IMR-90 (cell line): ENCODE results near the gene SCN8A. TPM values are rescaled to one million over a fixed set of nuclear protein-coding genes. Genes with fewer than 3 reads are reported as not detected.

Experiments
- ATAC-seq: fragments of 200-7000 bp; cut with Tn5 transposase; 2 replicates; pipeline ENCODE4 v1.9.1; 2020; ENCODE audit warnings: low read depth, mild to moderate bottlenecking, moderate library complexity
- BruUV-seq: library from RNA; stranded (reverse); fragments of 400-500 nt; replicated peaks from 2 replicates; lab custom pipeline; 2021; lab: Mats Ljungman, UMichigan
- CTCF ChIA-PET: fragments of 300-600 bp; formaldehyde crosslinking; extraction: SDS; loops from one replicate; lab custom pipeline; 2021; ENCODE audit warnings: antibody characterized with exemption; lab: Yijun Ruan, JAX
- POLR2A ChIA-PET: fragments of 300-600 bp; sonication (Branson Sonifier 250); formaldehyde crosslinking; loops from one replicate; lab custom pipeline; 2022; ENCODE audit warnings: antibody characterized with exemption; ENCODE audit not compliant: unreplicated experiment; lab: Charles Lee
- DNase-seq: peaks from one replicate; pipeline ENCODE4 v3.0.0; 2013
- H2AFZ ChIP-seq: replicated peaks from 2 replicates; pipeline ENCODE3; 2013; ENCODE audit warnings: low read length, mild to moderate bottlenecking; ENCODE audit not compliant: poor library complexity
- H2AK5ac ChIP-seq: 2 replicates; pipeline ENCODE4 v1.6.1; 2013; ENCODE audit warnings: low read depth, low read length, inconsistent platforms
- H2AK9ac ChIP-seq: replicated peaks from 2 replicates; pipeline ENCODE3; 2013; ENCODE audit warnings: mild to moderate bottlenecking, low read depth, low read length, moderate library complexity; ENCODE audit not compliant: poor library complexity
- H2BK120ac ChIP-seq: 2 replicates; pipeline ENCODE4 v1.6.1; 2013; ENCODE audit warnings: low read depth, low read length, inconsistent platforms
- H2BK15ac ChIP-seq: 3 replicates; pipeline ENCODE4 v1.6.1; 2013; ENCODE audit warnings: low read depth, low read length, inconsistent platforms
- H2BK20ac ChIP-seq: 2 replicates; pipeline ENCODE4 v1.6.1; 2013; ENCODE audit warnings: low read depth, mild to moderate bottlenecking, inconsistent platforms, low read length, moderate library complexity
- H2BK5ac ChIP-seq: 2 replicates; pipeline ENCODE4 v1.6.1; 2013; ENCODE audit warnings: mild to moderate bottlenecking, low read depth, low read length, inconsistent platforms; ENCODE audit not compliant: poor library complexity, severe bottlenecking
- H3K14ac ChIP-seq: replicated peaks from 2 replicates; pipeline ENCODE4 v1.6.1; 2013; ENCODE audit warnings: low read depth, low read length, inconsistent platforms
- H3K18ac ChIP-seq: 2 replicates; pipeline ENCODE4 v1.6.1; 2013; ENCODE audit warnings: low read depth, low read length, control low read depth
- H3K23ac ChIP-seq: 2 replicates; pipeline ENCODE4 v1.6.1; 2013; ENCODE audit warnings: low read depth, low read length, inconsistent platforms
- H3K27ac ChIP-seq: 2 replicates; pipeline ENCODE4 v1.5.1; 2013; ENCODE audit warnings: mild to moderate bottlenecking, control low read depth, low read length; ENCODE audit not compliant: insufficient read depth
- H3K27me3 ChIP-seq: 2 replicates; pipeline ENCODE4 v1.6.1; 2013; ENCODE audit warnings: low read length; ENCODE audit not compliant: control insufficient read depth, insufficient read depth
- H3K36me3 ChIP-seq: 2 replicates; pipeline ENCODE4 v1.6.1; 2013; ENCODE audit warnings: low read length, mixed read lengths; ENCODE audit not compliant: control insufficient read depth, insufficient read depth
- H3K4ac ChIP-seq: 2 replicates; pipeline ENCODE4 v1.6.1; 2013; ENCODE audit warnings: low read depth, low read length, inconsistent platforms
- H3K4me1 ChIP-seq: 2 replicates; pipeline ENCODE4 v1.6.1; 2013; ENCODE audit warnings: low read length, mixed read lengths; ENCODE audit not compliant: control insufficient read depth, insufficient read depth
- H3K4me2 ChIP-seq: 2 replicates; pipeline ENCODE4 v1.6.1; 2013; ENCODE audit warnings: low read depth, mild to moderate bottlenecking, control low read depth, low read length, moderate library complexity
- H3K4me3 ChIP-seq: 2 replicates; pipeline ENCODE4 v1.5.1; 2013; ENCODE audit warnings: low read depth, mild to moderate bottlenecking, control low read depth, low read length, moderate library complexity; ENCODE audit not compliant: insufficient read depth
- H3K56ac ChIP-seq: 2 replicates; pipeline ENCODE4 v1.6.1; 2013; ENCODE audit warnings: low read length, inconsistent platforms; ENCODE audit not compliant: insufficient read depth; ENCODE audit errors: extremely low read depth
- H3K79me1 ChIP-seq, 2 experiments: 2 replicates each; pipeline ENCODE4 v1.6.1; 2013; ENCODE audit warnings: low read length in 2 of 2, inconsistent platforms in 1 of 2, low read depth in 1 of 2
- H3K9ac ChIP-seq: 2 replicates; pipeline ENCODE4 v1.6.1; 2013; ENCODE audit warnings: low read depth, low read length, control low read depth
- H3K9me1 ChIP-seq: 2 replicates; pipeline ENCODE4 v1.6.1; 2013; ENCODE audit warnings: low read length, inconsistent platforms; ENCODE audit not compliant: insufficient read depth
- H3K9me3 ChIP-seq: 2 replicates; pipeline ENCODE4 v1.6.1; 2013; ENCODE audit warnings: low read length; ENCODE audit not compliant: control insufficient read depth, insufficient read depth
- H4K20me1 ChIP-seq: 2 replicates; pipeline ENCODE4 v1.6.1; 2013; ENCODE audit warnings: low read length, inconsistent platforms; ENCODE audit not compliant: insufficient read depth
- H4K5ac ChIP-seq: 2 replicates; pipeline ENCODE4 v1.6.1; 2013; ENCODE audit warnings: mild to moderate bottlenecking, low read depth, low read length, control low read depth
- H4K8ac ChIP-seq, 2 experiments: 2 replicates each; pipeline ENCODE4 v1.6.1; 2013; ENCODE audit warnings: low read depth in 2 of 2, low read length in 2 of 2, control low read depth in 1 of 2, inconsistent platforms in 1 of 2
- H4K91ac ChIP-seq: 2 replicates; pipeline ENCODE4 v1.6.1; 2013; ENCODE audit warnings: low read depth, low read length, inconsistent platforms; ENCODE audit not compliant: insufficient read depth
- BHLHE40 ChIP-seq: fragments of 150-350 bp; IDR thresholded peaks from 2 replicates; pipeline ENCODE4 v1.6.1; 2016; ENCODE audit warnings: mild to moderate bottlenecking, low read depth, low read length
- CEBPB ChIP-seq: IDR thresholded peaks from 2 replicates; pipeline ENCODE4 v1.6.1; 2012; ENCODE audit warnings: low read depth, low read length, improper control_type of control experiment
- CHD1 ChIP-seq: IDR thresholded peaks from 2 replicates; pipeline ENCODE4 v1.6.1; 2012; ENCODE audit warnings: low read depth, low read length, improper control_type of control experiment
- MAFK ChIP-seq: IDR thresholded peaks from 2 replicates; pipeline ENCODE4 v1.6.1; 2012; ENCODE audit warnings: low read depth, low read length, improper control_type of control experiment
- MAZ ChIP-seq: IDR thresholded peaks from 2 replicates; pipeline ENCODE4 v1.6.1; 2012; ENCODE audit warnings: low read depth, mild to moderate bottlenecking, low read length, improper control_type of control experiment, moderate library complexity, borderline replicate concordance
- MXI1 ChIP-seq: IDR thresholded peaks from 2 replicates; pipeline ENCODE4 v1.6.1; 2012; ENCODE audit warnings: low read depth, mild to moderate bottlenecking, low read length, moderate library complexity, borderline replicate concordance
- NFE2L2 ChIP-seq: fragments of 150-350 bp; IDR thresholded peaks from 2 replicates; pipeline ENCODE4 v1.6.1; 2016; ENCODE audit warnings: low read depth, mild to moderate bottlenecking, low read length
- POLR2A ChIP-seq: IDR thresholded peaks from 2 replicates; pipeline ENCODE4 v1.6.1; 2012; ENCODE audit warnings: mild to moderate bottlenecking, low read depth, low read length
- RAD21 ChIP-seq: IDR thresholded peaks from 2 replicates; pipeline ENCODE4 v1.6.1; 2012; ENCODE audit warnings: low read length, improper control_type of control experiment
- RCOR1 ChIP-seq: IDR thresholded peaks from 2 replicates; pipeline ENCODE4 v1.6.1; 2012; ENCODE audit warnings: mild to moderate bottlenecking, low read length, improper control_type of control experiment; ENCODE audit not compliant: insufficient replicate concordance
- RFX5 ChIP-seq: IDR thresholded peaks from 2 replicates; pipeline ENCODE4 v1.8.0; 2012; ENCODE audit warnings: low read depth, mild to moderate bottlenecking, low read length, moderate library complexity
- USF2 ChIP-seq: fragments of 150-350 bp; IDR thresholded peaks from 2 replicates; pipeline ENCODE4 v1.6.1; 2017; ENCODE audit warnings: mild to moderate bottlenecking, antibody characterized with exemption, low read length, low read depth
- WGBS, 2 experiments: methylation state at CpG; one replicate each; pipeline versions ENCODE4 v1.1.5 to v1.1.7; 2013; ENCODE audit warnings: missing lambda C conversion rate in 2 of 2; ENCODE audit not compliant: insufficient read length in 1 of 2; ENCODE audit errors: extremely low coverage in 2 of 2; 5-methylcytosine and 5-hydroxymethylcytosine counted together
- dilution Hi-C: fragments of 300-500 bp; cut with HindIII; formaldehyde crosslinking; loops from one replicate; pipeline ENCODE4 v1.14.3; 2018; ENCODE audit warnings: low sequenced_read_pairs; ENCODE audit not compliant: unreplicated experiment
- in situ Hi-C: fragments of 300-500 bp; cut with MboI; formaldehyde crosslinking; loops from 3 replicates; pipeline ENCODE4 v1.14.3; 2019; ENCODE audit warnings: low sequenced_read_pairs, inconsistent platforms, mixed read lengths
- intact Hi-C: fragments of 100-400 bp; cut with micrococcal nuclease; formaldehyde crosslinking; loops from 2 replicates; pipeline ENCODE4 v1.10.0; 2022
- polyA plus RNA-seq, 3 experiments: library from polyadenylated mRNA; depleted of rRNA; stranded (reverse); fragments of >200 nt; gene quantifications; 2 replicates each; pipeline ENCODE4 v1.2.3, GENCODE V29; 2012; ENCODE audit warnings: low replicate concordance in 1 of 3
- total RNA-seq: library from RNA; depleted of rRNA; stranded (reverse); fragments of >200 nt; gene quantifications from 2 replicates; pipeline ENCODE4 v1.2.3, GENCODE V29; 2012
- TF ChIP-seq, protein P1 (sequence below): conservative IDR thresholded peaks from 2 replicates; pipeline ENCODE4 v1.5.1; 2012; ENCODE audit warnings: mild to moderate bottlenecking, low read depth, low read length, improper control_type of control experiment

SCN8A gene
- total and polyA plus RNA-seq, 2 of the 4 experiments (the other 2 are of a cell fraction), result 6.9 to 19.7 TPM

- no peak overlapping the region for H3K9ac ChIP-seq
- H3K36me3 ChIP-seq, result no peaks in the 10 kb centered on the region
- no peak overlapping the region for H2AK9ac ChIP-seq
- no peak overlapping the region for H3K4me2 ChIP-seq
- H3K4me3 ChIP-seq, result no peak overlapping the region
- 0 out of 2 replicates have a peak, but pooled peaks cover 4% of the 10 kb centered on the region for H3K9me1 ChIP-seq
- no peaks in the 10 kb centered on the region for H3K9me3 ChIP-seq
- no peak overlapping the region for H4K8ac ChIP-seq
- WGBS, 2 experiments, result no CpG with 5 or more reads among the region's 5 CpGs
- no peaks in the 10 kb centered on the region for H3K79me1 ChIP-seq
- no peak overlapping the region for H2BK15ac ChIP-seq
- H3K56ac ChIP-seq, result no peak overlapping the region
- H2AFZ ChIP-seq, result no peak overlapping the region
- H2BK5ac ChIP-seq, result no peak overlapping the region
- peaks cover 35% of the 10 kb centered on the region for H3K27me3 ChIP-seq
- no peak overlapping the region for H3K4ac ChIP-seq
- dilution Hi-C loops (no loop called here), in situ Hi-C loops (no loop called here), intact Hi-C loops (no loop called here)
- ATAC-seq (no peak), DNase-seq (no peak)
- no peak overlapping the region for H2BK20ac ChIP-seq
- BruUV-seq, result no TSS peak
- no peak for TF ChIP-seq MAZ
- no peak for TF ChIP-seq BHLHE40
- TF ChIP-seq NFE2L2, result no peak
- no peak for TF ChIP-seq CEBPB
- no peak for TF ChIP-seq POLR2A
- TF ChIP-seq MXI1, result no peak
- no peak for TF ChIP-seq USF2
- TF ChIP-seq MAFK, result no peak
- TF ChIP-seq, protein P1, sequence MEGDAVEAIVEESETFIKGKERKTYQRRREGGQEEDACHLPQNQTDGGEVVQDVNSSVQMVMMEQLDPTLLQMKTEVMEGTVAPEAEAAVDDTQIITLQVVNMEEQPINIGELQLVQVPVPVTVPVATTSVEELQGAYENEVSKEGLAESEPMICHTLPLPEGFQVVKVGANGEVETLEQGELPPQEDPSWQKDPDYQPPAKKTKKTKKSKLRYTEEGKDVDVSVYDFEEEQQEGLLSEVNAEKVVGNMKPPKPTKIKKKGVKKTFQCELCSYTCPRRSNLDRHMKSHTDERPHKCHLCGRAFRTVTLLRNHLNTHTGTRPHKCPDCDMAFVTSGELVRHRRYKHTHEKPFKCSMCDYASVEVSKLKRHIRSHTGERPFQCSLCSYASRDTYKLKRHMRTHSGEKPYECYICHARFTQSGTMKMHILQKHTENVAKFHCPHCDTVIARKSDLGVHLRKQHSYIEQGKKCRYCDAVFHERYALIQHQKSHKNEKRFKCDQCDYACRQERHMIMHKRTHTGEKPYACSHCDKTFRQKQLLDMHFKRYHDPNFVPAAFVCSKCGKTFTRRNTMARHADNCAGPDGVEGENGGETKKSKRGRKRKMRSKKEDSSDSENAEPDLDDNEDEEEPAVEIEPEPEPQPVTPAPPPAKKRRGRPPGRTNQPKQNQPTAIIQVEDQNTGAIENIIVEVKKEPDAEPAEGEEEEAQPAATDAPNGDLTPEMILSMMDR, result no peak
- TF ChIP-seq CHD1, result no peak
- TF ChIP-seq RFX5, result no peak
- no peak for TF ChIP-seq RAD21
- TF ChIP-seq RCOR1, result no peak
- no peak overlapping the region for H2BK120ac ChIP-seq
- H4K91ac ChIP-seq, result no peak overlapping the region
- H3K18ac ChIP-seq, result no peak overlapping the region
- no peak overlapping the region for H2AK5ac ChIP-seq
- H3K23ac ChIP-seq, result no peak overlapping the region
- CTCF ChIA-PET, result no interaction called here
- POLR2A ChIA-PET, result no interaction called here
- H3K4me1 ChIP-seq, result no peaks in the 10 kb centered on the region
- no peak overlapping the region for H4K5ac ChIP-seq
- no peak overlapping the region for H3K14ac ChIP-seq
- H4K20me1 ChIP-seq, result no peaks in the 10 kb centered on the region
- no peak overlapping the region for H3K27ac ChIP-seq
These were observed 238.0 kb downstream of the SCN8A start for GRCh38 chr12:51829011-51829481.
